ENCODE data around the gene GBF1.

GRCh38 chr10:102268375-102268888, 23.1 kb downstream of the GBF1 start:
- TF ChIP-seq CTCF (IDR thresholded peaks at IDR 0.05) (peak in 4 of 6 experiments; percentile 26 to 43 (median 32)), POLR2A (IDR thresholded peaks at IDR 0.05) (no peak)

Measured in thyroid gland (tissue), 4 donors.